HG03095 (cell line): ENCODE data around the gene OSTC.

Experiments
- ATAC-seq: cut with Tn5 transposase; IDR thresholded peaks from one replicate; pipeline ENCODE4 v1.9.1; 2021; ENCODE audit warnings: moderate library complexity; ENCODE audit not compliant: unreplicated experiment

Gene OSTC

GRCh38 chr4:108644237-108644636, 6.2 kb upstream of the OSTC start:
- no peak for ATAC-seq

- no peak for ATAC-seq
These were observed 3.7 kb upstream of the OSTC start for GRCh38 chr4:108646706-108647105.

- peak; percentile 10 for ATAC-seq
These were observed 562 bp upstream of the OSTC start for GRCh38 chr4:108649863-108650211.

GRCh38 chr4:108651014-108651791, 804 bp downstream of the OSTC start:
- no peak for ATAC-seq

- no peak for ATAC-seq
These were observed 12.2 kb downstream of the OSTC start for GRCh38 chr4:108662629-108663028.

- ATAC-seq: no peak
These were observed 24.1 kb downstream of the OSTC start for GRCh38 chr4:108674356-108674977.

GRCh38 chr4:108681321-108681809, 31.0 kb downstream of the OSTC start:
- no peak for ATAC-seq

GRCh38 chr4:108683479-108683878, 33.1 kb downstream of the OSTC start:
- no peak for ATAC-seq

- no peak for ATAC-seq
These were observed 34.8 kb downstream of the OSTC start for GRCh38 chr4:108685036-108685686.

- ATAC-seq: no peak
These were observed 40.3 kb downstream of the OSTC start for GRCh38 chr4:108690738-108691137.

GRCh38 chr4:108693211-108693610, 42.8 kb downstream of the OSTC start:
- ATAC-seq: no peak

- ATAC-seq: no peak
These were observed 43.4 kb downstream of the OSTC start for GRCh38 chr4:108693819-108694218.

- no peak for ATAC-seq
These were observed 44.0 kb downstream of the OSTC start for GRCh38 chr4:108694423-108694822.

GRCh38 chr4:108695062-108695461, 44.7 kb downstream of the OSTC start:
- no peak for ATAC-seq

- ATAC-seq: no peak
These were observed 45.8 kb downstream of the OSTC start for GRCh38 chr4:108696160-108696559.

GRCh38 chr4:108700081-108700757, 49.8 kb downstream of the OSTC start:
- no peak for ATAC-seq

- no peak for ATAC-seq
These were observed 52.6 kb downstream of the OSTC start for GRCh38 chr4:108702960-108703359.

GRCh38 chr4:108703370-108703769, 53.0 kb downstream of the OSTC start:
- ATAC-seq: no peak

- ATAC-seq: no peak
These were observed 53.6 kb downstream of the OSTC start for GRCh38 chr4:108703966-108704365.

- no peak for ATAC-seq
These were observed 55.9 kb downstream of the OSTC start for GRCh38 chr4:108706289-108706688.

GRCh38 chr4:108709234-108709633, 58.8 kb downstream of the OSTC start:
- ATAC-seq: no peak
